Kidney epithelial cell (primary cell): ENCODE data around the gene AK4. TPM values are rescaled to one million over a fixed set of nuclear protein-coding genes. Genes with fewer than 3 reads are reported as not detected.

ENCODE experiments used
- DNase-seq: peaks from one replicate; pipeline ENCODE4 v3.0.0-alpha.2; 2010; ENCODE audit warnings: low read depth
- H3K27me3 ChIP-seq: 2 replicates; pipeline ENCODE4 v1.6.0; 2011; ENCODE audit warnings: low read length; ENCODE audit not compliant: control insufficient read depth, insufficient read depth
- H3K36me3 ChIP-seq: 2 replicates; pipeline ENCODE4 v1.5.1; 2011; ENCODE audit warnings: low read length; ENCODE audit not compliant: control insufficient read depth, insufficient read depth
- H3K4me3 ChIP-seq: 2 replicates; pipeline ENCODE4 v1.5.1; 2011; ENCODE audit warnings: low read depth, mild to moderate bottlenecking, control low read depth, low read length
- CTCF ChIP-seq: IDR thresholded peaks from 2 replicates; pipeline ENCODE4 v1.5.1; 2011; ENCODE audit warnings: mild to moderate bottlenecking, moderate library complexity, low read length, control low read depth, inconsistent platforms; ENCODE audit not compliant: insufficient read depth, poor library complexity, severe bottlenecking
- total RNA-seq: library from RNA; depleted of rRNA; stranded (reverse); fragments of >200 nt; gene quantifications from 2 replicates; pipeline ENCODE4 v1.2.3, GENCODE V29; 2015

Gene AK4
- total RNA-seq, 1 donor from 2014 or later, result 25.2 TPM

- Histone ChIP-seq H3K27me3 (no peaks in the 10 kb centered on the region), H3K4me3 (no peak overlapping the region), H3K36me3 (no peaks in the 10 kb centered on the region)
- no peak for DNase-seq
- no peak for TF ChIP-seq CTCF
These were observed 69.0 kb downstream of the AK4 start for GRCh38 chr1:65216989-65217388.

GRCh38 chr1:65221638-65222339 lies 73.8 kb downstream of the AK4 start:
- Histone ChIP-seq H3K4me3 (no peak overlapping the region), H3K36me3 (no peaks in the 10 kb centered on the region), H3K27me3 (no peaks in the 10 kb centered on the region)
- DNase-seq, result no peak
- TF ChIP-seq CTCF, result no peak

GRCh38 chr1:65222340-65222940 lies 74.4 kb downstream of the AK4 start:
- Histone ChIP-seq H3K27me3 (no peaks in the 10 kb centered on the region), H3K36me3 (no peaks in the 10 kb centered on the region), H3K4me3 (no peak overlapping the region)
- DNase-seq, result no peak
- no peak for TF ChIP-seq CTCF

GRCh38 chr1:65224681-65225091 lies 76.7 kb downstream of the AK4 start:
- H3K27me3 ChIP-seq, result no peaks in the 10 kb centered on the region
- no peak overlapping the region for H3K4me3 ChIP-seq
- H3K36me3 ChIP-seq, result no peaks in the 10 kb centered on the region
- no peak for DNase-seq
- no peak for TF ChIP-seq CTCF

- Histone ChIP-seq H3K27me3 (no peaks in the 10 kb centered on the region), H3K36me3 (no peaks in the 10 kb centered on the region), H3K4me3 (no peak overlapping the region)
- TF ChIP-seq CTCF, result no peak
- no peak for DNase-seq
These were observed 77.2 kb downstream of the AK4 start for GRCh38 chr1:65225179-65225578.

GRCh38 chr1:65229201-65229600 lies 81.2 kb downstream of the AK4 start:
- Histone ChIP-seq H3K27me3 (no peaks in the 10 kb centered on the region), H3K36me3 (no peaks in the 10 kb centered on the region), H3K4me3 (no peak overlapping the region)
- TF ChIP-seq CTCF, result no peak
- DNase-seq, result no peak
